GM12892 (cell line): ENCODE results near the gene FANCC.

Source experiments
- POLR2A ChIP-seq: IDR thresholded peaks from 2 replicates; pipeline ENCODE4 v1.6.1; 2011; ENCODE audit warnings: low read depth, low read length, control low read depth
- POLR2AphosphoS5 ChIP-seq: IDR thresholded peaks from 2 replicates; pipeline ENCODE4 v1.6.1; 2011; ENCODE audit warnings: low read depth, low read length, control low read depth
- TAF1 ChIP-seq: IDR thresholded peaks from 2 replicates; pipeline ENCODE4 v1.6.1; 2011; ENCODE audit warnings: low read depth, mild to moderate bottlenecking, control low read depth, low read length, borderline replicate concordance

GRCh38 chr9:95125652-95126051, 191.9 kb downstream of the FANCC start:
- TF ChIP-seq POLR2A (no peak), POLR2AphosphoS5 (no peak), TAF1 (no peak)
